ENCODE data around the gene POLR3A. TPM values are rescaled to one million over a fixed set of nuclear protein-coding genes. Genes with fewer than 3 reads are reported as not detected.

Gene POLR3A
- polyA plus RNA-seq, 1 donor from 2014 or later = 15.6 TPM

DNA sequence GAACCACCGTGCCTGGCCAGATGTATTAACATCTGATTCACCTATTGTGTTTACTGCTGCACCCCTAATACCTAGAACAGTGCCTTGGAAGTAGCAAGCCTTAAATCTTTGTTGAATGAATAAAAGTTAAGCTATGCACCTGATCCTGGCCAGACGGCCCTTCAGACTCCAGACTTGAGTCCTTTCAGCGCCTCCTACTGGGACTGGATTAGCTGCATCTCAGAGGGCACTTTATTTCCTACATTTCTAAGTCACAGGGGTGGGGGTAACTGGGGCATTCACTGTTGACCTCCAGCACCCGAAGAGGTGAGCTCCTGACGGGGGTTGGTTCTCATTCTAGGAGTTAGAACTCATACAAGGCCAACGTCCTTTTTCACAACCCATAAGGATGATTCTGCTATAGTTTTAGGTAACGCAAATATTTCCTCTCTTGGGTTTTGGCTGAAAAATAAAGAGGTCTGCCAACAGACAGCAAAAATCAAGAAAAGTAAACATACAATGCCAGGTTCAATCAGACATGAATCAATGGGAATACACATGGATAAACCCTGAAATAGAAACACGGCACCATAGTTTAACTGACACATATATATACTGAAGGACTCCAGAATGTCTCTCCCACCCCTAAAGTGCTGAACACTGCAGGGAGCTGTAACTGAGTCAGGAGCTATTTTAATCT, 54.8 kb downstream of the POLR3A start:
- Histone ChIP-seq H3K4me3 (ENCODE audit: low read length) (no peak overlapping the region), H3K9me3 (ENCODE audit: low read length) (no peaks in the 10 kb centered on the region), H3K79me2 (replicated peaks; ENCODE audit: insufficient read depth, low read length) (no peaks in the 10 kb centered on the region), H3K36me3 (ENCODE audit: insufficient read depth, low read length) (peaks cover 6% of the 10 kb centered on the region), H3K27me3 (ENCODE audit: insufficient read depth, low read depth, low read length) (no peaks in the 10 kb centered on the region), H3F3A (ENCODE audit: insufficient read depth, low read length, poor library complexity, severe bottlenecking) (no peaks in the 10 kb centered on the region), H3K27ac (ENCODE audit: low read length) (no peak overlapping the region), H3K4me2 (ENCODE audit: low read length) (no peak overlapping the region), H3K9ac (ENCODE audit: low read length) (no peak overlapping the region), H3K9me2 (ENCODE audit: insufficient read depth, low read length) (no peaks in the 10 kb centered on the region), H2AFZ (ENCODE audit: low read depth, low read length) (no peak overlapping the region), H4K20me1 (ENCODE audit: insufficient read depth) (no peaks in the 10 kb centered on the region)
- TF ChIP-seq TAF1 (IDR thresholded peaks at IDR 0.05; ENCODE audit: low read depth) = no peak
- no peak for TF ChIP-seq SMC3 (conservative IDR thresholded peaks at IDR 0.05; ENCODE audit: poor library complexity)
- TF ChIP-seq RAD21 (conservative IDR thresholded peaks at IDR 0.05) = peak; percentile 27

DNA sequence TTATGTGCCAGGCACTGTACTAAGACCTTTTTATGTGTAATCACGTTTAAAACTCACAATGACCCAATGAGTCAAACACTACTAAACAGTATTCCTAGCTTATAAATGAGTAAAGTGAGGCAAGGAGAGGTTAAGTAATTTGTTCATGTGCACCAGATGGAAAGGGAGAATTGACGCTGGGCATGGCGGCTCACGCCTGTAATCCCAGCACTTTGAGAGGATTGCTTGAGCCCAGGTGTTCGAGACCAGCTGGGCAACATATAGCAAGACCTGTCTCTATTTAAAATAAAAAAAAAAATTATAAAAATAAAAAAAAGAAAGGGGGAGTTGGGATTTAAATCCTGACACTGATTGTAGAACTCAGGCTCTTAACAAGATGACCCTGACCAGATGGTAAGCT, 56.0 kb downstream of the POLR3A start:
- no peaks in the 10 kb centered on the region for H3K9me3 ChIP-seq (ENCODE audit: low read length)
- no peak overlapping the region for H3K27ac ChIP-seq (ENCODE audit: low read length)
- H3K79me2 ChIP-seq (replicated peaks; ENCODE audit: insufficient read depth, low read length) = no peaks in the 10 kb centered on the region
- no peak overlapping the region for H3K4me3 ChIP-seq (ENCODE audit: low read length)
- peaks cover 6% of the 10 kb centered on the region for H3K36me3 ChIP-seq (ENCODE audit: insufficient read depth, low read length)
- H3K27me3 ChIP-seq (ENCODE audit: insufficient read depth, low read depth, low read length) = no peaks in the 10 kb centered on the region
- H4K20me1 ChIP-seq (ENCODE audit: insufficient read depth) = no peaks in the 10 kb centered on the region
- no peak overlapping the region for H3K4me2 ChIP-seq (ENCODE audit: low read length)
- no peak overlapping the region for H3K9ac ChIP-seq (ENCODE audit: low read length)
- no peaks in the 10 kb centered on the region for H3F3A ChIP-seq (ENCODE audit: insufficient read depth, low read length, poor library complexity, severe bottlenecking)
- H3K9me2 ChIP-seq (ENCODE audit: insufficient read depth, low read length) = no peaks in the 10 kb centered on the region
- TF ChIP-seq TAF1 (IDR thresholded peaks at IDR 0.05; ENCODE audit: low read depth) (no peak), SMC3 (conservative IDR thresholded peaks at IDR 0.05; ENCODE audit: poor library complexity) (no peak), EP300 (conservative IDR thresholded peaks at IDR 0.05; ENCODE audit: poor library complexity, severe bottlenecking) (no peak), MXI1 (conservative IDR thresholded peaks at IDR 0.05; ENCODE audit: poor library complexity, severe bottlenecking) (no peak), POLR2AphosphoS5 (IDR thresholded peaks at IDR 0.05) (no peak), EZH2 (IDR thresholded peaks at IDR 0.05; ENCODE audit: borderline replicate concordance, insufficient read depth, low read length, poor library complexity, severe bottlenecking) (no peak), RAD21 (conservative IDR thresholded peaks at IDR 0.05) (no peak)
- TF ChIP-seq, protein P1, sequence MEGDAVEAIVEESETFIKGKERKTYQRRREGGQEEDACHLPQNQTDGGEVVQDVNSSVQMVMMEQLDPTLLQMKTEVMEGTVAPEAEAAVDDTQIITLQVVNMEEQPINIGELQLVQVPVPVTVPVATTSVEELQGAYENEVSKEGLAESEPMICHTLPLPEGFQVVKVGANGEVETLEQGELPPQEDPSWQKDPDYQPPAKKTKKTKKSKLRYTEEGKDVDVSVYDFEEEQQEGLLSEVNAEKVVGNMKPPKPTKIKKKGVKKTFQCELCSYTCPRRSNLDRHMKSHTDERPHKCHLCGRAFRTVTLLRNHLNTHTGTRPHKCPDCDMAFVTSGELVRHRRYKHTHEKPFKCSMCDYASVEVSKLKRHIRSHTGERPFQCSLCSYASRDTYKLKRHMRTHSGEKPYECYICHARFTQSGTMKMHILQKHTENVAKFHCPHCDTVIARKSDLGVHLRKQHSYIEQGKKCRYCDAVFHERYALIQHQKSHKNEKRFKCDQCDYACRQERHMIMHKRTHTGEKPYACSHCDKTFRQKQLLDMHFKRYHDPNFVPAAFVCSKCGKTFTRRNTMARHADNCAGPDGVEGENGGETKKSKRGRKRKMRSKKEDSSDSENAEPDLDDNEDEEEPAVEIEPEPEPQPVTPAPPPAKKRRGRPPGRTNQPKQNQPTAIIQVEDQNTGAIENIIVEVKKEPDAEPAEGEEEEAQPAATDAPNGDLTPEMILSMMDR (IDR thresholded peaks at IDR 0.05; ENCODE audit: poor library complexity, severe bottlenecking) = no peak
- TF ChIP-seq, protein P2, sequence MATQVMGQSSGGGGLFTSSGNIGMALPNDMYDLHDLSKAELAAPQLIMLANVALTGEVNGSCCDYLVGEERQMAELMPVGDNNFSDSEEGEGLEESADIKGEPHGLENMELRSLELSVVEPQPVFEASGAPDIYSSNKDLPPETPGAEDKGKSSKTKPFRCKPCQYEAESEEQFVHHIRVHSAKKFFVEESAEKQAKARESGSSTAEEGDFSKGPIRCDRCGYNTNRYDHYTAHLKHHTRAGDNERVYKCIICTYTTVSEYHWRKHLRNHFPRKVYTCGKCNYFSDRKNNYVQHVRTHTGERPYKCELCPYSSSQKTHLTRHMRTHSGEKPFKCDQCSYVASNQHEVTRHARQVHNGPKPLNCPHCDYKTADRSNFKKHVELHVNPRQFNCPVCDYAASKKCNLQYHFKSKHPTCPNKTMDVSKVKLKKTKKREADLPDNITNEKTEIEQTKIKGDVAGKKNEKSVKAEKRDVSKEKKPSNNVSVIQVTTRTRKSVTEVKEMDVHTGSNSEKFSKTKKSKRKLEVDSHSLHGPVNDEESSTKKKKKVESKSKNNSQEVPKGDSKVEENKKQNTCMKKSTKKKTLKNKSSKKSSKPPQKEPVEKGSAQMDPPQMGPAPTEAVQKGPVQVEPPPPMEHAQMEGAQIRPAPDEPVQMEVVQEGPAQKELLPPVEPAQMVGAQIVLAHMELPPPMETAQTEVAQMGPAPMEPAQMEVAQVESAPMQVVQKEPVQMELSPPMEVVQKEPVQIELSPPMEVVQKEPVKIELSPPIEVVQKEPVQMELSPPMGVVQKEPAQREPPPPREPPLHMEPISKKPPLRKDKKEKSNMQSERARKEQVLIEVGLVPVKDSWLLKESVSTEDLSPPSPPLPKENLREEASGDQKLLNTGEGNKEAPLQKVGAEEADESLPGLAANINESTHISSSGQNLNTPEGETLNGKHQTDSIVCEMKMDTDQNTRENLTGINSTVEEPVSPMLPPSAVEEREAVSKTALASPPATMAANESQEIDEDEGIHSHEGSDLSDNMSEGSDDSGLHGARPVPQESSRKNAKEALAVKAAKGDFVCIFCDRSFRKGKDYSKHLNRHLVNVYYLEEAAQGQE (IDR thresholded peaks at IDR 0.05; ENCODE audit: borderline replicate concordance) = no peak
- no peak overlapping the region for H2AFZ ChIP-seq (ENCODE audit: low read depth, low read length)

Measured in neural cell (in vitro differentiated cells).